GM18870 (cell line): ENCODE results near the gene BLTP3A.
"Not testable (repeated sequence)": the region's sequence is repeated elsewhere in the genome, so short reads cannot be mapped to it uniquely, and the experiment has no call there.

ENCODE experiments used
- ATAC-seq: cut with Tn5 transposase; IDR thresholded peaks from one replicate; pipeline ENCODE4 v1.9.1; 2021; ENCODE audit warnings: moderate library complexity; ENCODE audit not compliant: unreplicated experiment

The BLTP3A gene, protein sequence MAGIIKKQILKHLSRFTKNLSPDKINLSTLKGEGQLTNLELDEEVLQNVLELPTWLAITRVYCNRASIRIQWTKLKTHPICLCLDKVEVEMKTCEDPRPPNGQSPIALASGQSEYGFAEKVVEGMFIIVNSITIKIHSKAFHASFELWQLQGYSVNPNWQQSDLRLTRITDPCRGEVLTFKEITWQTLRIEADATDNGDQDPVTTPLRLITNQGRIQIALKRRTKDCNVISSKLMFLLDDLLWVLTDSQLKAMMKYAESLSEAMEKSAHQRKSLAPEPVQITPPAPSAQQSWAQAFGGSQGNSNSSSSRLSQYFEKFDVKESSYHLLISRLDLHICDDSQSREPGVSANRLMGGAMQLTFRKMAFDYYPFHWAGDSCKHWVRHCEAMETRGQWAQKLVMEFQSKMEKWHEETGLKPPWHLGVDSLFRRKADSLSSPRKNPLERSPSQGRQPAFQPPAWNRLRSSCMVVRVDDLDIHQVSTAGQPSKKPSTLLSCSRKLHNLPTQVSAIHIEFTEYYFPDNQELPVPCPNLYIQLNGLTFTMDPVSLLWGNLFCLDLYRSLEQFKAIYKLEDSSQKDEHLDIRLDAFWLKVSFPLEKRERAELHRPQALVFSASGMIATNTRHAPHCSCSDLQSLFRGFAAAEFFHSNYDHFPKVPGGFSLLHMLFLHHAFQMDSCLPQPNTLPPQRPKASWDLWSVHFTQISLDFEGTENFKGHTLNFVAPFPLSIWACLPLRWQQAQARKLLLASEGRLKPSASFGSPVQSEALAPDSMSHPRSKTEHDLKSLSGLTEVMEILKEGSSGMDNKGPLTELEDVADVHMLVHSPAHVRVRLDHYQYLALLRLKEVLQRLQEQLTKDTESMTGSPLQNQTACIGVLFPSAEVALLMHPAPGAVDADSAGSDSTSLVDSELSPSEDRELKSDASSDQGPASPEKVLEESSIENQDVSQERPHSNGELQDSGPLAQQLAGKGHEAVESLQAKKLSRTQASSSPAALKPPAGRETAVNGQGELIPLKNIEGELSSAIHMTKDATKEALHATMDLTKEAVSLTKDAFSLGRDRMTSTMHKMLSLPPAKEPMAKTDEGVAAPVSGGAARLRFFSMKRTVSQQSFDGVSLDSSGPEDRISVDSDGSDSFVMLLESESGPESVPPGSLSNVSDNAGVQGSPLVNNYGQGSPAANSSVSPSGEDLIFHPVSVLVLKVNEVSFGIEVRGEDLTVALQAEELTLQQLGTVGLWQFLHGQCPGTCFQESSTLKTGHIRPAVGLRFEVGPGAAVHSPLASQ (N-terminal part only)

DNA sequence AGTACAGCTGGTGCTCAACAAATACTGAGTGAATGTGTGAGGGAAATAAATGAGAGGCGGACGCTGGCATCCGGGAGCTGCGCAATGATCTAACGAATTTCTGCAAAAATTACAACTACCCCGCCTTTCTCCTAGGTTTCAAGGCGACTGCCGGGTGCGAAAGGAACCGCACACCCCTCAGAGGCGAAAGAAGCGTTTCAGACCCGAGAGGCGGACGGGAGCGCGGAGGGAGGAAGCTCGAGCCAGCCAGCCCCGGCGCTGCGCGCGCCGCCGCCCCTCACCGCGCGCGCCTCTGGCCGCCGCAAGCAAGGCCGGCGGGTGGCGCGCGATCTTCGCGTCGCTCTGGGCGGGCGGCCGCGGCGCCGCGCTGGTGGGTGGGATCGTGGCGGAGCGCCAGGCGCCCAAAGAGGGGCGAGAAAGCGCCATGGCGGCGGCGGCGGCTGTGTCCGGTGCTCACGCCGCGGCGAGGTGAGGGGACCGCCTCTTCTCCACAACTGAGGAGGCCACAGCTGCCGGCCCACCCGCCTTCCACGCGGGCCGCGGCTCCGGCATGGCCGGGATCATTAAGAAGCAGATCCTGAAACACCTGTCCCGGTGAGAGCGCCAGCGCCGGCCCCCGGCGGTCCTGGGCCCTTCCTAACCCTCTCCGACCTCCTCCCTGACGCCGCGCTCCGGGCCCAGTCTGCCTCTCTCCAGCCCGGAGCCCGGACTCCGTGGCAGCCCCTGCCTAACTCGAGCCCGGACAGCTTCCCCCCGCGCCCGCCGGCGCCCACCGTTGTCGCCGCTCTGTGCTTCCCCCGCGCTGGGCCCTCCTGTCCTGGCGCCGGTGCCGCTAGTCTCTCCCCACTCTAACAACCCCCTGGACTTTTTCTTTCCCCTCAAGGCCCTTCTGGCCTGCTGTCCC, at the start of gene BLTP3A:
TSS of gene BLTP3A (plus strand) at position 383 of the 904 bp plus-strand sequence. CDS start at position 551, 168 bp downstream.
- no peak for ATAC-seq

DNA sequence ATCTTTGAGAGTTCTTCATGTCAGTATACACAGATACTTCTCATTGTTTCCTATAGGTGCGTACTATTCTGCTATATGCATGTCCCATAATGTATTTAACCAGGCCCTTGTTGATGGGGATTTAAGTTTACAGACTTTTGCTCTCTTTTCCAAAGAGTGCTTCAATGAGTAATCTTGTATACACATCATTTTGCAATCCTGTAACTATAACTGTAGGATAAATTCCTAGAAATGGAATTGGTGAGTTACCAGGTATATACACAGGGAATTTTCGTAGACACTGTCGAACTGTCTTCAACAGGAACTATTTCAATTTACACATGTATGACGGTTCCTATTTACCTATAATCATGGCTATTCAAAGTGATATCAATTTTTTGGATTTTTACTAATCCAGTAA, 49.8 kb upstream of the BLTP3A start:
- ATAC-seq, result no peak

DNA sequence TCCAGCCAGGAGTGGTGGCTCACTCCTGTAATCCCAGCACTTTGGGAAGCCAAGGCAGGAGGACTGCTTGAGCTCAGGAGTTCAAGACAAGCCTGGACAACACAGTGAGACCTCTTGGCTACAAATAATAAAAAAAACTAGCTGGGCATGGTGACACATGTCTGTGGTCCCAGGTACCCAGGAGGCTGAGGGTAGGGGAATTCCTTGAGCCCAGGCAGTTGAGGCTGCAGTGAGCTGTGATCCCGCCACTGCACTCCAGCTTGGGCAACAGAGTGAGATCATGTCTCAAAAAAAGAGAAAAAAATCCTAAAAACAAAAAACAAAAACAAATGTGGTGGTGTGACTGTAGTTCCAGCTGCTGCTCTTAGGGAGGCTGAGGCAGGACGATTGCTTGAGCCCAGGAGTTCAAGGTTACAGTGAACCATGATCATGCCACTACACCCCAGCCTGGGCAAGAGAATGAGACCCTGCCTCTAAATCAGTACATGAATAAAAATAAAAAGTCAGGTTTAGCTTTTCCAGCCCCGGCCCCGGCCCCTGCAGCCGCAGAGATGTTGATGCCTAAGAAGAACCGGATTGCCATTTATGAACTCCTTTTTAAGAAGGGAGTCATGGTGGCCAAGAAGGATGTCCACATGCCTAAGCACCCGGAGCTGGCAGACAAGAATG, 48.1 kb upstream of the BLTP3A start:
- no peak for ATAC-seq

DNA sequence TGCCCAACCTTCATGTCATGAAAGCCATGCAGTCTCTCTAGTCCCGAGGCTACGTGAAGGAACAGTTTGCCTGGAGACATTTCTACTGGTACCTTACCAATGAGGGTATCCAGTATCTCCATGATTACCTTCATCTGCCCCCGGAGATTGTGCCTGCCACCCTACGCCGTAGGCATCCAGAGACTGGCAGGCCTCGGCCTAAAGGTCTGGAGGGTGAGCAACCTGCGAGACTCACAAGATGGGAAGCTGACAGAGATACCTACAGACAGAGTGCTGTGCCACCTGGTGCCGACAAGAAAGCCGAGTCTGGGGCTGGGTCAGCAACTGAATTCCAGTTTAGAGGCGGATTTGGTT, 47.6 kb upstream of the BLTP3A start:
- not testable (repeated sequence) for ATAC-seq

DNA sequence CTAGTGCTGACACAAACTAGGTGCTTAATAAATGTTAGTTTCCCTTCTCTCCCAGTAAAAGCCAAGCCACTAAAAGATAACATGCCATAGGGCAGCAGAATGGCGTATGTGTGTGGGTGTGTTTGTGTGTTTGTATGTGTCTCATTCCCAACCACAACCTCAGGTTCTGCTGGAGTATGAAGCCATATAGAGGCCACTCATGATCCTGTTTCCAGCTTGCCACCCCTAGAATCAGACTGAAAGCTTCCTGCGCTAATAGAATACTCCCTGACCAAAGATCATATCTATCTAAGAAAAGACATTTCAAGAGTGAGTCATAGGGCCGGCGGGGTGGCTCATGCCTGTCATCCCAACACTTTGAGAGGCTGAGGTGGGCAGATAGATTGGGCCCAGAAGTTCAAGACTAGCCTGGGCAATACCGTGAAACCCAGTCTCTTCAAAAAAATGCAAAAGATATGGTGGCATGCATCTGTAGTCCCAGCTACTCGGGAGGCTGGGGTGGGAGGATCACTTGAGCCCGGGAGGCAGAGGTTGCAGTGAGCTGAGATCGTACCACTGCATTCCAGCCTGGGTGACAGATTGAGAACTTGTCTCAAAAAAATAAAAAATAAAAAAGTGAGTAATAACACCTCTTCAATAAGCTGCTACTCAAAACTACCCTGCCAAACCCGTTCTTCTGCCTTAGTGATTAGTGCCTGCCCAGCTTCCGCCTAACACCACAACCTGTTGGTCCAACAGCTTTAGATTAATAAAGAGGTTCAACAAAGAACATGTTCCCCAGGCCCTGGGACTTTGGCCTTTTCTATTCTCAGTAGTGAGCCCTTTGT, 46.4 kb upstream of the BLTP3A start:
- ATAC-seq, result no peak

DNA sequence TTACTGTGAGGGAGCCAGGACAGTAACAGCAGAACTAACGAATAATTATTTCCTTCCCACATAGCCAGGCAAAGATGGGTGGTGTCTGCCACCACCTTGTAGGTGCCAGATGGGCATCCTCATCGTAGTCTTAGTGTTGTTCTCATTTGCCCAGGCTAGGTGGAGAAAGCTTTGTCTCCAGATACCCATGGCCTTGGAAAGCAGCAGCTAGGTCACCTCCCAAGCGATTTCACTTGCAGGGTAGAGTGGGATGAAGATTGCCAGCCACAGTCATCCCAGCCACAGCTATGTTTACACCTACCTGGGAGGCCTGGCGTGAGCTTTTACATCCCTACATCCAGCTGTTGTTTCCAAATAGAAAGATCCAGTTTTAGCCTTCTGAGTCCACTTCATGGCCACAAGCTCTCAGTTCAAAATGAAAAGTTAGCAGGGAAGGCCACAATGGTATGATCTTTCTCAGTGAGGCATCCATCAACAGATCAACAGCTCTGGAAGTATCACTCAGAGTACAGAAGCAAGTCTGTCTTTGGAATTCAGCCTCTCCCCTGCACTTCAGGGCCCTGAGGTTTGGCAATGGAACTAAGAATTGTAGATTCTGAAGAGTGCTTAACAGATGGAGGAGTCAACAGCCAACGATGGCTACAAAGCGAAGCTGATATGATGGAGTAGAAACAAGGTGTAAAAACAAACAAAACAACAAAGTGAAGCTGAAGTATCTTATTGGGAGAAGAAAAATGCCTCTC, 45.6 kb upstream of the BLTP3A start:
- ATAC-seq, result no peak

DNA sequence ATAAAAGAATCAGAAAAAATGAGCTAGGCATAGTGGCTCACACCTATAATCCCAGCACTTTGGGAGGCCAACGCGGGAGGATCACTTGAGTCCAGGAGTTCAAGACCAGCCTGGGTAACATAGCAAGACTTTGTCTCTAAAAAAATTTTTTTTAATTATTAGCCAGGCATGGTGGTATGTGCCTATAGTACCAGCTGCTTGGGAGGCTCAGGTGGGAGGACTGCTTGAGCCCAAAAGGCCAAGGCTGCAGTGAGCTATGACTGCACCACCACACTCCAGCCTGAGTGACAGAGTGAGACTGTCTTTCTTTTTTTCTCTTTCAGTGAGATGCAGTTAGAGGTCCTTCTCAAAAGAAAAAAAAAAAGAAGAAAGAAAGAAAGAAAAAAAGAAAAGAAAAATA, 43.1 kb upstream of the BLTP3A start:
- no peak for ATAC-seq

DNA sequence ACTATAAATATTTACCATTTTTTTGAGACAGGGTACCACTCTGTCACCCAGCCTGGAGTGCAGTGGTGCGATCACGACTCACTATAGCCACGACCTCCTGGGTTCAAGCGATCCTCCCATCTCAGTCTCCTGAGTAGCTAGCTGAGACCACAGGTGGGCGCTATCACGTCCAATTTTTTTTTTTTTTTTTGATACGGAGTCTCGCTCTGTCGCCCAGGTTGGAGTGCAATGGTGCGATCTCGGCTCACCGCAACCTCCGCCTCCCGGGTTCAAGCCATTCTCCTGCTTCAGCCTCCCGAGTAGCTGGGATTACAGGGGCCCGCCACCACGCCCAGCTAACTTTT, 35.4 kb upstream of the BLTP3A start:
- ATAC-seq, result not testable (repeated sequence)

DNA sequence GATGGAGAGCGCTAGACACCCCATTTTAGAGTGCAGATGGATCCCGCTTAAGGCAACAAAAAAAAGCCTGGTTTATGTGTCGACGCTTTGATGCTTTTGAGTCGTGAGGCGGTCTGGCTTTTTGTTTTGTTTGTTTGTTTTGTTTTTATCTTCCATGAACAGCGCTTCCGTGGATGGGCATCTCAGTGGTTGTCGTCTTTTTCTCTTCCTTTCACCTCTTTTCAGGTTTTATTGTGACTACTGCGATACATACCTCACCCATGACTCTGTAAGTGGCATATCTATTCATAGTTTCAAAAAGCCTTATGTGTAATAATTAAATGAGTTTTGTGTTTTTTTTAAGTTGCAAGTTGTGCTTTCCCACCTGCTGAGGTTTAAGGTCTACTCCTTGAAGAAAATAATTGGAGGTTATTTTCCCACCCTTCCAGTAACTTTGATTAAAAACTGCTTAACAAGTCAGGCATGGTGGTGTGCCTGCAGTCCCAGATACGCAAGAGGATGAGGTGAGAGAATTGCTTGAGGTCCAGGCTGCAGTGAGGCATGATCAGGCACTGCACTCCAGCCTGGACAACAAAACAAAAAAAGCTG, 34.1 kb upstream of the BLTP3A start:
- no peak for ATAC-seq

DNA sequence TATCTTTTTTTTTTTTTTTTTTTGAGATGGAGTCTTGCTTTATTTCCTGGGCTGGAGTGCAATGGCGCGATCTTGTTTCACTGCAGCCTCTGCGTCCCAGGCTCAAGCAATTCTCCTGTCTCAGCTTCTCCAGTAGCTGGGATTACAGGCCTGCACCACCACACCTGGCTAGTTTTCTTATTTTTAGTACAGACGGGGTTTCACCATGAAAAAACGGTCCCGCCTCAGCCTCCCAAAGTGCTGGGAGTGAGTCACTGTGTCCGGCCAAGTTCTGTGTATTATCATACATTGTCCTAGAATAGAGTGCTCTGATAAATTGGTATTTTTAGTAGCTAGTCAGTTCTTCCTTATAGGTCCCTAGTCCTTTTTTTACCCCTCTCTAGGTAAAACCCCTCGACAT, 31.8 kb upstream of the BLTP3A start:
- ATAC-seq, result no peak

DNA sequence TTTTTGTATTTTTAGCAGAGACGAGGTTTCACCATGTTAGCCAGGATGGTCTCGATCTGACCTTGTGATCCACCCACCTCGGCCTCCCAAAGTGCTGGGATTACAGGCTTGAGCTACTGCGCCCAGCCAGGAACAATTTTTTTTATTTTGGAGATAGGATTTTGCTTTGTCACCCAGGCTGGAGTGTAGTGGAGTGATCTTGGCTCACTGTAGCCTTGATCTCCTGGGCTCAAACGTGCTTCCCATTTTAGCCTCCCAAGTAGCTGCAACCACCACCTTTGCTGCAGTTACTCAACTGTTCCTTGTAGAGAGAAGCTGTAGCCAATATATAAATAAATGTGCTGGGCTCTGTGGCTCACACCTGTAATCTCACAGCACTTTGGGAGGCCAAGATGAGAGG, 30.2 kb upstream of the BLTP3A start:
- not testable (repeated sequence) for ATAC-seq

DNA sequence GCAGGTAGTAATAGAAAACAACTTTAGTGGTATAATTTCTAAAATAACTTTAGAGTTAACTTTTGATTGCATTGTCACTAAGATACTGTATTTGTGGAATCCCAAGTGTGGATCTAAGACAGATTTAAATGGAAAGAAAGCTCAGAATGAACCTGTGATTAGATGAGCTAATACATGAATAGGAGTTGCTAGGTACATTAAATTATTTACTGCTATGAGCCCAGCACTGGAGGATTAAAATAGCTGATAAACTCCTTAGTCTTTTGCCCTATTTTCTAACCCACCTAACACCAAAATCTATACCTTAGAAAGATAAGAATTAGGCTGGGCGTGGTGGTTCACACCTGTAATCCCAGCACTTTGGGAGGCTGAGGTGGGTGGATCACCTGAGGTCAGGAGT, 23.7 kb upstream of the BLTP3A start:
- ATAC-seq, result no peak

DNA sequence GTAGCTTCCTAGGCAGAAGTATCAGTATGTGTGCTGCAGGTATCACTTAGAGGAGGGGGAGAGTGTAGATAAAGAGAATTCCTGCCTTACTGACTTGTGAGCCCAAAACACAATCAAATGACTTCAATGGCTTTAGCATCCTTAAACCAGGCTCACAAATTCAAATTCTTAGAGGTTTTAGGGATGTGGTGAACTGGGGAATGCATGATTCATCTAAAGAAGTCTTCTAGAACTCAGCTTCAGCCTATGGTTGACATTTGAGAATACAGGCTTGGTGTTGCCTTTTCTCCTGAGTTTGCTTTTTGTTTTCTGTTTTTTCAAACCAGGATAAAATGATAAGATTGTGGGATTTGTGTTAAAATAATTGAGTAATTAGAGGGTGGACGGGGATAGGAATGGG, 20.2 kb upstream of the BLTP3A start:
- ATAC-seq, result no peak

DNA sequence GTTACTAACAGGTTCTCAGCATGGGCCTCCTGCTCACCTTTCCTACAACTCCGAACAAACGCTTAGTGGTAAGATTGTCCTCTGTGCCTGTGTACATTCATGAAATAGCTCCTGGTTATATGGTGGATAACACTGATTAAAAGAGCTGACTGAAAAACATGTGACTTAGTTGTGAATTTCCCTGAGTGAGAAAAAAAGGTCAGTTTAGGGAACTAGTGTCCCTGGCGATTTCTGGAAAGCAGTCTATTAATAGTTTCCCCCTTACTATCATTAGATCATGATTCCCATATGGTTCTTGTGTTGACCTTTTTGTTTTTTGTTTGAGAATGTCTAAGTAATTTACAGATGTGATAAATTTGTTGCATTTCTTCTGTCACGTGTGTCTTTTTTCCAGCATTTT, 18.9 kb upstream of the BLTP3A start:
- ATAC-seq, result no peak

DNA sequence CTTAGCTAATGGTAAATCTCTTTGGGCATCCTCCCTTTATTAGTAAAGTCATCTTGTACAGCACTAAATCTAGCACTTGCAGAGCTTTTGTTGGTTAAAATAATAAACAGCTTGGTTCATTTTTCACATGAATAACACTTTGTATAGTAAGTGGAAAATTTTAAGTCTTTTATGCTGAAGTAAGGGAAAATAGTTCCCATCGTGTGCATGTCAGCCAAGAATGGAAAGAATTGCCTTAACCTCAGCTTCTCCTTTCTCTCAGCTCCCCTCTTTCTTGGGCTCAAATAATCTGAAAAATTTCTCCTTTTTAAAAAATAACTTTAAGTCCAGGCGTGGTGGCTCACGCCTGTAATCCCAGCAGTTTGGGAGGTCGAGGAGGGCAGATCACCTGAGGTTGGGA, 18.0 kb upstream of the BLTP3A start:
- no peak for ATAC-seq

DNA sequence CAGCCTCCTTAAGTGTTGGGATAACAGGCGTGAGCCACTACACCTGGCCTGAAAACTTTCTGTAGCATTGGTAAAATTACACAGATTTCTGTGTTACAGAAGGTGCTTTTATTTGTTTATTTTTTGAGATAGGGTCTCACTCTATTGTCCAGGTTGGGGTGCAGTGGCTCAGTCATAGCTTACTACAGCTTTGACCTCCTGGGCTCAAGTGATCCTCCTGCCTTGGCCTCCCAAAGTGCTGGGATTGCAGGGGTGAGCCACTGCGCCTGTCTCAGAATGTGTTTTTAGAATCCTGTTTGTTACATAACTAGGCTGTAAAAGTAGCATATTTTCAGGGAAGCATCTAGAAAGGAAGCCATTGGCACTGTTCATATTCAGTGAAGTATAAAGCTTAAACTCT, 16.9 kb upstream of the BLTP3A start:
- no peak for ATAC-seq

DNA sequence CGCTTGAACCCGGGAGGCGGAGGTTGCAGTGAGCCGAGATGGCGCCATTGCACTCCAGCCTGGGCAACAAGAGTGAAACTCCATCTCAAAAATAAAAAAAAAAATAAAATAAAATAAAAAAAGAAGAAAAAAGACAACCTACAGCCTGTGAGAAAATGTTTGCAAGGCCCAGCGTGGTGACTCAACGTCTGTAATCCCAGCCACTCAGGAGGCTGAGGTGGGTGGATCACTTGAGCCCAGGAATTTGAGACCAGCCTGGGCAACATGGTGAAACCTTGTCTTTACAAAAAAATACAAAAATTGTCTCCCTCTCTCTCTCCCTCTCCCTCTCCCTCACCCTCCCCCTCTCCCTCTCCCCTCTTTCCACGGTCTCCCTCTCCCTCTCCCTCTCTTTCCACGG, 6.5 kb upstream of the BLTP3A start:
- not testable (repeated sequence) for ATAC-seq

DNA sequence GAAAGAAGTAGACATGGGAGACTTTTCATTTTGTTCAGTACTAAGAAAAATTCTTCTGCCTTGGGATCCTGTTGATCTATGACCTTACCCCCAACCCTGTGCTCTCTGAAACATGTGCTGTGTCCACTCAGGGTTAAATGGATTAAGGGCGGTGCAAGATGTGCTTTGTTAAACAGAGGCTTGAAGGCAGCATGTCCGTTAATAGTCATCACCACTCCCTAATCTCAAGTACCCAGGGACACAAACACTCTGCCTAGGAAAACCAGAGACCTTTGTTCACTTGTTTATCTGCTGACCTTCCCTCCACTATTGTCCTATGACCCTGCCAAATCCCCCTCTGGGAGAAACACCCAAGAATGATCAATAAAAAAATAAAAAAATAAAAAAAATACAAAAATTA, 4.7 kb upstream of the BLTP3A start:
- not testable (repeated sequence) for ATAC-seq
